ENCODE results near the gene TXNRD3.

TXNRD3 gene

DNA sequence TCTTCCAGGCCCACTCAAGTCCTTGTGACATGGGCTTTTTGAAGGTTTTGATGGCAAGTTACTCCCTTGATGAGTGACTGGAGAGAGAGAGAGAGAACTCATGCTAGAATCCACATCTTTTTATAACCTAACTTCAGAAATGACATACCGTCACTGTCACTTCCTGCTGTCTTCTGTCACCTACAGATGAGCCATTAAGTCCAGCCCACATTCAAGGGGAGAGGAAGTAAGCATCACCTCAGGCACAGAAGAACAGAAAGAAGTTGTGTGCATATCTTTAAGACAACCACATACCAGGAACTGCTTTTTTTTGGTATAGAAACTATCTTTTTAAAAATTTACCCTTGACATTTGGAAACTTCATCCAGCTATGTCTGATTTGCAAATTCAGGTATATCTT lies 16.6 kb upstream of the TXNRD3 start:
- no peak for DNase-seq (ENCODE audit: low read depth)

- no peak for DNase-seq (ENCODE audit: low read depth)
These were observed 13.8 kb upstream of the TXNRD3 start for GRCh38 chr3:126668450-126669401.

DNA sequence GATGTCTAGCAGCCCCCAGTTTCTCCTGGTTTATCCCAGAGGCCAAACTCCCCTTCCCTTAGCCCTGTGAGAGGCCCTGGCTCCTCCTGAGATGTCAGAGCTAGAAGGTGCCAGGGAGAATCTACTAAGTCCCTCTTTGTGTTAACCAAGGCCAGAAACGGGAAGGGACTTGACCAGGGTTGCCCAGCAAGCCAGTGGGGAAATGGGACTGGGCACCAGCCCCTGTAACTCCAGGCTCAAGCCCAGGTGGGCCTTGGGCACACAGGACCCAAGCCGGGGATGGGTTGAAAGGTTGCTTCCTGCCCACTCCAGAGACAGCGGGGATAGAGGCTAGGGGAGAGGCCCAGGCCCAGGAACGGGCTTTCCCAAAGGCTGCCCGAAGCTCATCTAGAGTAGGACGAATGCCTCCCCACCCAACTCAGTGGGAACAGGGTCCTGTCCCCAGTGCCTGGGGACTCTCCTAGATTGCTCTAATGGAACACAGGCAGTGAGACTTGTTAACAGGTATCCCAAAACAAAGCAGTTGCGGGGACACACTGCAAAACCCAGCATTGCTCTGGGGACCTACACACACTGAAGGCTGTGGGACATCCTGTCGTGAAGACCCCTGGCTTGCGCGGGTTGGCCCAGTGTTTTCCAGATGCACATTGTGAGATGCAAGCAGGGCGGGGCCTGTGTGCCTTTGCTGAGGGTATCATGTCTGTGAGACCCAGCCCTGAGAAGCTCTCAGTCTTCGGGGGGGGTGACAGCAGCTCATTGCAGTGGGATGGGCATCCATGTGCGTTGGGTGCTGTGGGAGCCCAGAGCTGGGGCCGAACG lies 12.9 kb upstream of the TXNRD3 start:
- DNase-seq (ENCODE audit: low read depth) = no peak

- no peak for DNase-seq (ENCODE audit: low read depth)
These were observed 12.0 kb upstream of the TXNRD3 start for GRCh38 chr3:126666658-126667528.

GRCh38 chr3:126665959-126666657 lies 11.2 kb upstream of the TXNRD3 start:
- no peak for DNase-seq (ENCODE audit: low read depth)

DNA sequence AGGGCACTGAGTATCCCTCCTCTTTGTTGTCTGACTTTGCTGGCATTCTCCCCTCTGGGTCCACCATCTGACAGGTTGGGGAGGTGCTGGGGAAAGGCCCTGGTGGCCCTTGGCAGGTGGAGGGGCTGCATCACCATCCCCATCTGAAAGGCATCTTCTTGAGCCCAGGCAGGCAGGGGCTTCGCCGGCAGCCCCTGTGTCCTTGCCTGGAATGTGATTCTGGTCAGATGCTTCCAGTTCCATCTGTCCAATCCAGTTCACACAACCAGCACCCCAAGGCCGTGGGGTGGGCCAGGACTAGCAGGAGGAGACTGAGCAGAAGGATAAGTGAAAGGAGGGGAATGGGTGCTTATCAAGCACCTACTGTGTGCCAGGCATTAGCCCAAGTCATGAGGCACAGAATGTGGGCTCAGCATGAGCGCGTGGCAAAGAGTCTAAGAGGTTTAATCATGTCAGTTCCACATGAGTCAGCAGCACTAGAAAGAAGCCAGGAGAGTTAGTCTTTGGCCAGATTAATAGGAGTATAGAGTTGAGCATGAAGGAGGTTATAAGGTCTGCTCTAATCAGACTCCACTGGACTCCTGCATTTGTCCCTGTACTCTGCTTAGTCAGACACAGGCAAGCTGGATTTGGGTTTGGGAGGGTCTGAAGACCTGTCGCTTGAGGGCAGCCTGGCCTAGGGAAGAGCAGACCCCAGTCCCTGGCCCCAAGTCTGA lies 10.5 kb upstream of the TXNRD3 start:
- DNase-seq (ENCODE audit: low read depth) = no peak

- DNase-seq (ENCODE audit: low read depth) = no peak
These were observed 9.8 kb upstream of the TXNRD3 start for GRCh38 chr3:126664591-126665214.

DNA sequence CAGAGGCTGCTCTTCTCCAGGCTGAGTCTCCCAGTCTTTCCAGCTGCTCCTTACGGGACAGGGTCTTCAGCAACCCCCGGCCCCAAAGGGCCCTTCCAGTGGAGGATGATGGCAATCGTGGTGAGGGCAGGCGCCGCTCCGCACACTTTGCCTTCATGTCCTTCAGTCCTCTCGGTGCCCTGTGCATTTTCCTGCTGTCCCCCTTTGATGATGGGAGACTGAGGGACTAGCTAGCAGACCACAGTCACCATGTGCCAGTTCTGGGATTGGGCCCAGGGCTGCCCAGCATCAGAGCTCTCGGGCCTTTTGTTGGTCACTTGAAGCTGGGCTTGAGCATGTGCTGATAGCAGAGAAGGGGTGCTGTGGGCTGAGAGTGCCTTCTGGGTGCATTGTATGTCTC lies 8.8 kb upstream of the TXNRD3 start:
- no peak for DNase-seq (ENCODE audit: low read depth)

- DNase-seq (ENCODE audit: low read depth) = no peak
These were observed 8.3 kb upstream of the TXNRD3 start for GRCh38 chr3:126663257-126663656.

GRCh38 chr3:126661532-126662364 lies 6.8 kb upstream of the TXNRD3 start:
- no peak for DNase-seq (ENCODE audit: low read depth)

DNA sequence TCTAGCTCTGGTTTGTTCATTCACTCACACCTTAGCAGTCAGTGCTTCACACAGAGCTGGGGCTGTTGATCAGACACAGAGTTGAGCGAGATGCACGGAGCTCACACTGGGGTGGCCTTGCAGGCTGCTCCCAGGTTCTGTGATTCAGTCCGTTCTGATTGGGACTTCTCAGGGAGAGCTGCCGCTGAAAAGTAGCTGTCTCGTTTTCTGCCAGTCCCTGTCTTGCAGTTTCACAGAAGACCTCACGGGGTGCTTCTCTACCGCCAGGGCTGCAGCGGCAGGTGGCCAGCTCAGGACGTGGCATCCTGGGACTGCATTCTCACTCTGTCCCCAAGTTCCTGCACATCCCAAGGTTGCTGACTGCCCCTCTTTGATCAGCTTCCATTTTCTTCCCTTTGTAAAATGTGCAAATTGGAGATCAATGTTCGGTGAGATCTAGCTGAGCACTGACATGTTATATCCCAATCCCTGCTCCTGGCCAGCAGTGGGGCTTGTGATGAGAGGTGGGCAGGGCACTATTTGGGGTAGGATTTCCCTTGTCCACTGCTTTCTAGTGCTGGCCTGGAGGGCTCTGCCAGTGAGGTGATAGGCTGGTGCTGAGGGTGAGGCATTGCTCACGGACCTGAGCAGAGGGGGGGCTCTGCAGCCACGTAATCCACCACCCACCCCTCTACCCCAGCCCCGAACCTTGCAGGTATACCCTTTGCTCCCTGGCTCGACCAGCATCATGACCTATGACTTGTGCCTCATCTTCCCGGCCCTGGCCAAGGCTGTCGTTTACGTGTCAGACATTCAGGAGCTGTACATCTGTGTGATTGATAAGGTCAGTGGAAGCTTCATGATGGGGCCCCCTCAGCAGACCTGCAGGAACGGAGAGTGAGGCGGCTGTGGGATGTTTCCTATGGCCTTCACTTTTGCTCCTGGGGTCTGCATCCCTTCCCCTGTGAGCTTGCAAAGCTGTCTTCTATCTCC lies 5.3 kb upstream of the TXNRD3 start:
- no peak for DNase-seq (ENCODE audit: low read depth)

DNA sequence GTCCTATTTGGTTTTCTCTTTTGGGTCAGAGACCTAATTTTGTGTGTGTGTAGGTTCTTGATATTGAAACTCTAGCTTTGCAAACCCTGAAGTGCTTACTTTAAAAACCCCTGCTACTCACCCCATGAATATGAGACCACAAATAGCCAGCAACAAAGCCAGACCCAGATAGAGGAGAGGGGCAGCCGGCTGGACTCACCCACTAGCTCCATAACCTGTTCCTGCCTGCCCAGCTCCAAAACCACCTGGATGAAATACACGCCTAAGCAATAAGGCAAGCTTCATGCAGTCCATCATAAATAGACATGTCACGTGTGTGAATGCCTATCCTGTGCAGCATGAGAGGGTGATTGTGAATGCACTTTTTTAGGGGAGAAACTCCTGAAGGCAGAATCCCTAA lies 3.7 kb upstream of the TXNRD3 start:
- DNase-seq (ENCODE audit: low read depth) = no peak

- DNase-seq (ENCODE audit: low read depth) = no peak
These were observed 3.0 kb upstream of the TXNRD3 start for GRCh38 chr3:126657901-126658300.

DNA sequence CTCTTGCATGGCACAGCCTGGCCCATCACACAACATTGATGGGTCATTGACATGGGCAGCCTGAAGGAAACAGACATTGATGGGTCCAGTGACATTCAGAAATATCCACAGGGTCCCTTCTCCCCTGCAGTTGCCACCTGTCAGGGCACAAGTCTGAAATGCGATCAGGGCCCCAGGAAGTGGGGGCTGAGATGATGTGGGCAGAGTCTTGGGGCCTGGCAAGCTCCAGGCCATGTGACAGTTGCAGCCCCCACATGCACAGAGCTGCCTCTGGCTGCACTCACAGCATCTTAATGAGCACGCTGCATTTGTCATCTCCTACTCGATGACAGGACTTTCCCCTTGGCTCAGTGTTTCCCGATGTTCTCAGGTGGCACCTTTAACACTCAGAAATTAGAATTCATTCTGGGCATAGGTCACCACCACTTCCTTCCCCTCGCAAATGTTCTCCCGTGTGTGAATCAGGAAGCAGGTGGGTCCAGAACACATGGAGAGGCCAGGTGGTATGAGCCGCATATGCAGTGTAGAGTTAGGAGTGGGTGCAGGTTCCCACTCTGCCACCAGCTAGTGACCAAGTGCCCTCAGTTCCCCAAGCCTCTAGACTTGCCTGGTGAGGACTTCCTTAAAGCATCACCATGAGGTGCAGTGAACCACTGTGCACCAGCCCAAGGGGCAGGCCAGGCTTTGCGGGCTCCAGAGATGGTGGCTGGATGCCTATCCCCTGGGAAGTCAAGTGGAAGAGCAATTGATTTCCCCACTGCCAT lies 1.6 kb upstream of the TXNRD3 start:
- DNase-seq (ENCODE audit: low read depth) = no peak

DNA sequence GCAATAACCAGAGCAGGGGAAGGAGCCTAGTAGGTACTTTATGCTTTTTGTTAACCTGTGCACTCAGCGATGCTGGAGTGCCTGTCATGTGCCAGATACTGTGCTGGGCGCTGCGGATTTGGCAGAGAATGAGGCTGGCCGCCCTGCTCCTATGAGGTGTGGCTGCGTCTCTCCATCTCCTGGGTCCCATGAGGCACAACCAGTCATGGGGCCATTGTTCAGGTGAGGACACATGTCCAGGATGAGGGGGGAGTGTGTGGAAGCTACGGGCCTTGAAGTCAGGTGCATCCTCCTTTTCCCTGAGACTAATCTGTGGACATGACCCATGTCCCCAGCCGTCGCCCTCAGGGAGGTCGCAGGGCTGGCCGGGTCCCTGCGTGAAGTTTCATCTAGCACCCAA lies 963 bp upstream of the TXNRD3 start:
- no peak for DNase-seq (ENCODE audit: low read depth)

DNA sequence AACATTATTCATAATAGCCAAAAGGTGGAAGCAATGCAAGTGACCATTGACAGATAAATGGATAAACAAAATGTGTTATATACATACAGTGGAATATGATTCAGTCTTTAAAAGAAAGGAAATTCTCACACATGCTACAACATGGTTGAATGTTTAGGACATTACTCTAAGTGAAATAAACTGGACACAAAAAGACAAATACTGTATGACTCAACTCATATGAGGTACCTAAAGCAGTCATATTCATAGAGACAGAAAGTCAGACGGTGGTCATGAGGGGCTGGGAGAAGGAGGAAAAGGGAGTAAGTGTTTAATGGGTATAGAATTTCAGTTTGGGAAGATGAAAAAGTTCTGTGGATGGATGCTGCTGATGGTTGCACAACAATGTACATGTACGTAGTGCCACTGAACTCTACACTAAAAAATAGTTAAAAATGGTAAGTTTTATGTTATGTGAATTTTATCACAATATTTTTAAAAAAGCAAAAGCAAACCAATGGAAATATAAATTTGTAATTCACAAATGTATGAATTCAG lies 5.3 kb downstream of the TXNRD3 start:
- no peak for DNase-seq (ENCODE audit: low read depth)

DNA sequence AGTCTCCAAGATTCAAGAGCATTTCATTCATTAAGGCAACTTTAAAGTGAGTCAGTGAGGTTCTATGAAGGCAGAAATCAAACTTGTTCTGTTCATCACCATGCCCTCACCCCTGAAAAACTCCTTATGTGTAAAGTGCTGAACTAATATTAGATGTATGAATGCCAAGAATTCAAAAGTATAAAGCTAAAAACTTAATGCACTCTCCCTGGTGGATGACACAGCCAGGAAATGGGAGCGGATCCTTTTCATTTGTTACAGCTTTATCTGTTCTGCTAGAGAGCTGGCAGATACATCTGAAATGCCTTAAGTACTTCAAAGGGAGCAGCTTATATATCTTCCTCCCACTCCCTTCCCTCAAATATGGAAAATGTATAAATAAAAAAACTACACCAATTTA lies 8.2 kb downstream of the TXNRD3 start:
- DNase-seq (ENCODE audit: low read depth) = no peak
